Dendritic cell treated with granulocyte-macrophage colony-stimulating factor and Interleukin-4, amounts not matched to agents 40 ng/mL and 50 ng/mL, for 4 days (primary cell): ENCODE results near the gene NXPH1.
"Not testable (repeated sequence)": the region's sequence is repeated elsewhere in the genome, so short reads cannot be mapped to it uniquely, and the experiment has no call there.

Experiments used
- H3K27ac Mint-ChIP-seq: one replicate; pipeline ENCODE4 v1.8.0; 2022; ENCODE audit warnings: mild to moderate bottlenecking, mixed read lengths
- H3K27me3 Mint-ChIP-seq: one replicate; pipeline ENCODE4 v1.8.0; 2022; ENCODE audit warnings: mild to moderate bottlenecking, mixed read lengths
- H3K36me3 Mint-ChIP-seq: one replicate; pipeline ENCODE4 v1.8.0; 2022; ENCODE audit warnings: low read depth, mixed read lengths
- H3K4me1 Mint-ChIP-seq: one replicate; pipeline ENCODE4 v1.8.0; 2022; ENCODE audit warnings: low read depth, mixed read lengths
- H3K4me3 Mint-ChIP-seq: one replicate; pipeline ENCODE4 v1.8.0; 2022; ENCODE audit warnings: mild to moderate bottlenecking, moderate library complexity, mixed read lengths
- H3K9me3 Mint-ChIP-seq: one replicate; pipeline ENCODE4 v1.8.0; 2022; ENCODE audit warnings: mixed read lengths
- intact Hi-C: fragments of 100-400 bp; cut with micrococcal nuclease; formaldehyde crosslinking; loops from one replicate; pipeline ENCODE4 v1.15.0; 2022

Gene NXPH1

GRCh38 chr7:8699875-8700624 lies 266.6 kb downstream of the NXPH1 start:
- Mint-ChIP-seq H3K27ac (no peak overlapping the region), H3K36me3 (no peaks in the 10 kb centered on the region), H3K4me3 (no peak overlapping the region), H3K27me3 (no peaks in the 10 kb centered on the region), H3K9me3 (peaks cover 12% of the 10 kb centered on the region), H3K4me1 (no peaks in the 10 kb centered on the region)
- intact Hi-C loops: no loop called here

- no peaks in the 10 kb centered on the region for H3K27me3 Mint-ChIP-seq
- no peaks in the 10 kb centered on the region for H3K4me1 Mint-ChIP-seq
- H3K36me3 Mint-ChIP-seq: no peaks in the 10 kb centered on the region
- H3K4me3 Mint-ChIP-seq: no peak overlapping the region
- H3K27ac Mint-ChIP-seq: no peak overlapping the region
- intact Hi-C loops: no loop called here
- H3K9me3 Mint-ChIP-seq: peaks cover 1% of the 10 kb centered on the region
Observed at GRCh38 chr7:8702807-8703206, 269.4 kb downstream of the NXPH1 start.

- Mint-ChIP-seq H3K36me3 (no peaks in the 10 kb centered on the region), H3K27me3 (no peaks in the 10 kb centered on the region)
Observed at GRCh38 chr7:8710124-8710523, 276.7 kb downstream of the NXPH1 start.

GRCh38 chr7:8714791-8715190 lies 281.4 kb downstream of the NXPH1 start:
- intact Hi-C loops: no loop called here
- H3K4me1 Mint-ChIP-seq: no peaks in the 10 kb centered on the region
- no peak overlapping the region for H3K27ac Mint-ChIP-seq
- no peaks in the 10 kb centered on the region for H3K27me3 Mint-ChIP-seq
- H3K9me3 Mint-ChIP-seq: peaks cover 13% of the 10 kb centered on the region
- H3K4me3 Mint-ChIP-seq: no peak overlapping the region
- H3K36me3 Mint-ChIP-seq: no peaks in the 10 kb centered on the region

More at GRCh38 chr7:8710124-8710523, 276.7 kb downstream of the NXPH1 start:
- H3K27ac Mint-ChIP-seq: no peak overlapping the region
- H3K4me3 Mint-ChIP-seq: no peak overlapping the region
- H3K9me3 Mint-ChIP-seq: peaks cover 13% of the 10 kb centered on the region
- H3K4me1 Mint-ChIP-seq: no peaks in the 10 kb centered on the region
- intact Hi-C loops: no loop called here

GRCh38 chr7:8719102-8719501 lies 285.7 kb downstream of the NXPH1 start:
- H3K27ac Mint-ChIP-seq: no peak overlapping the region
- H3K27me3 Mint-ChIP-seq: no peaks in the 10 kb centered on the region
- H3K9me3 Mint-ChIP-seq: no peaks in the 10 kb centered on the region
- H3K36me3 Mint-ChIP-seq: no peaks in the 10 kb centered on the region
- H3K4me1 Mint-ChIP-seq: no peaks in the 10 kb centered on the region
- intact Hi-C loops: no loop called here
- H3K4me3 Mint-ChIP-seq: no peak overlapping the region

GRCh38 chr7:8724080-8724718 lies 290.8 kb downstream of the NXPH1 start:
- Mint-ChIP-seq H3K27me3 (no peaks in the 10 kb centered on the region), H3K4me1 (no peaks in the 10 kb centered on the region), H3K4me3 (no peak overlapping the region), H3K36me3 (no peaks in the 10 kb centered on the region), H3K27ac (no peak overlapping the region), H3K9me3 (no peaks in the 10 kb centered on the region)
- intact Hi-C loops: loop anchor here (5.0 kb wide), 1 partner anchor 307 kb away; no protein-coding TSS in a partner anchor

GRCh38 chr7:8731756-8732155 lies 298.3 kb downstream of the NXPH1 start:
- H3K9me3 Mint-ChIP-seq: peaks cover 48% of the 10 kb centered on the region
- H3K4me1 Mint-ChIP-seq, H3K27me3 Mint-ChIP-seq, H3K4me3 Mint-ChIP-seq, H3K36me3 Mint-ChIP-seq, intact Hi-C loops, H3K27ac Mint-ChIP-seq: not testable (repeated sequence)

- intact Hi-C loops: no loop called here
Observed at GRCh38 chr7:8739837-8740236, 306.4 kb downstream of the NXPH1 start.

GRCh38 chr7:8742837-8743236 lies 309.4 kb downstream of the NXPH1 start:
- Mint-ChIP-seq H3K9me3 (peaks cover 12% of the 10 kb centered on the region), H3K27ac (no peak overlapping the region), H3K4me3 (no peak overlapping the region), H3K4me1 (no peaks in the 10 kb centered on the region), H3K36me3 (no peaks in the 10 kb centered on the region), H3K27me3 (no peaks in the 10 kb centered on the region)
- intact Hi-C loops: no loop called here

More at GRCh38 chr7:8739837-8740236, 306.4 kb downstream of the NXPH1 start:
- Mint-ChIP-seq H3K36me3 (no peaks in the 10 kb centered on the region), H3K4me1 (no peaks in the 10 kb centered on the region), H3K27ac (no peak overlapping the region), H3K27me3 (no peaks in the 10 kb centered on the region), H3K4me3 (no peak overlapping the region), H3K9me3 (peaks cover 38% of the 10 kb centered on the region)

GRCh38 chr7:8747338-8747737 lies 313.9 kb downstream of the NXPH1 start:
- Mint-ChIP-seq H3K36me3 (no peaks in the 10 kb centered on the region), H3K4me1 (no peaks in the 10 kb centered on the region), H3K27me3 (no peaks in the 10 kb centered on the region), H3K27ac (no peak overlapping the region), H3K4me3 (no peak overlapping the region), H3K9me3 (peaks cover 9% of the 10 kb centered on the region)
- intact Hi-C loops: no loop called here

GRCh38 chr7:8751557-8752231 lies 318.3 kb downstream of the NXPH1 start:
- intact Hi-C loops: no loop called here
- Mint-ChIP-seq H3K4me1 (no peaks in the 10 kb centered on the region), H3K9me3 (no peaks in the 10 kb centered on the region), H3K36me3 (no peaks in the 10 kb centered on the region), H3K27me3 (no peaks in the 10 kb centered on the region), H3K27ac (no peak overlapping the region), H3K4me3 (no peak overlapping the region)

- H3K9me3 Mint-ChIP-seq: no peaks in the 10 kb centered on the region
Observed at GRCh38 chr7:8753355-8753754, 319.9 kb downstream of the NXPH1 start.

GRCh38 chr7:8761731-8762130 lies 328.3 kb downstream of the NXPH1 start:
- H3K4me1 Mint-ChIP-seq: no peaks in the 10 kb centered on the region
- H3K27ac Mint-ChIP-seq: no peak overlapping the region
- H3K9me3 Mint-ChIP-seq: peaks cover 8% of the 10 kb centered on the region
- H3K36me3 Mint-ChIP-seq: no peaks in the 10 kb centered on the region
- no peak overlapping the region for H3K4me3 Mint-ChIP-seq
- intact Hi-C loops: no loop called here
- no peaks in the 10 kb centered on the region for H3K27me3 Mint-ChIP-seq

More at GRCh38 chr7:8753355-8753754, 319.9 kb downstream of the NXPH1 start:
- no peaks in the 10 kb centered on the region for H3K27me3 Mint-ChIP-seq
- intact Hi-C loops: no loop called here
- no peaks in the 10 kb centered on the region for H3K4me1 Mint-ChIP-seq
- no peaks in the 10 kb centered on the region for H3K36me3 Mint-ChIP-seq
- H3K4me3 Mint-ChIP-seq: no peak overlapping the region
- no peak overlapping the region for H3K27ac Mint-ChIP-seq

GRCh38 chr7:8762803-8763202 lies 329.4 kb downstream of the NXPH1 start:
- no peaks in the 10 kb centered on the region for H3K27me3 Mint-ChIP-seq
- H3K9me3 Mint-ChIP-seq: peaks cover 8% of the 10 kb centered on the region
- H3K27ac Mint-ChIP-seq: no peak overlapping the region
- no peak overlapping the region for H3K4me3 Mint-ChIP-seq
- H3K4me1 Mint-ChIP-seq: no peaks in the 10 kb centered on the region
- no peaks in the 10 kb centered on the region for H3K36me3 Mint-ChIP-seq
- intact Hi-C loops: no loop called here
